OCI-LY1 (cell line): ENCODE results near the gene TPTE.
"Not testable (repeated sequence)": the region's sequence is repeated elsewhere in the genome, so short reads cannot be mapped to it uniquely, and the experiment has no call there.

ENCODE experiments used
- CTCF ChIP-seq: fragments of 200-600 bp; sonication (generic), shearing (Covaris generic); IDR thresholded peaks from 2 replicates; pipeline ENCODE4 v1.5.1; 2017; ENCODE audit warnings: mild to moderate bottlenecking, antibody characterized with exemption, low read length, moderate library complexity, mixed read lengths
- EZH2 ChIP-seq: fragments of 200-600 bp; sonication (generic), shearing (Covaris generic); IDR thresholded peaks from 2 replicates; pipeline ENCODE4 v1.8.0; 2017; ENCODE audit warnings: borderline replicate concordance, mixed run types, mild to moderate bottlenecking, antibody characterized with exemption, low read length, moderate library complexity, mixed read lengths

GRCh38 chr21:10516889-10517288, 4.5 kb upstream of the TPTE start:
- TF ChIP-seq CTCF, EZH2: not testable (repeated sequence)
